ENCODE results near the gene CLIC6. TPM values are rescaled to one million over a fixed set of nuclear protein-coding genes. Genes with fewer than 3 reads are reported as not detected.

CLIC6 gene
- polyA plus RNA-seq, 1 donor (not counting 4 experiments of a cell fraction or from before 2014, with no cell fraction given) = not detected

DNA sequence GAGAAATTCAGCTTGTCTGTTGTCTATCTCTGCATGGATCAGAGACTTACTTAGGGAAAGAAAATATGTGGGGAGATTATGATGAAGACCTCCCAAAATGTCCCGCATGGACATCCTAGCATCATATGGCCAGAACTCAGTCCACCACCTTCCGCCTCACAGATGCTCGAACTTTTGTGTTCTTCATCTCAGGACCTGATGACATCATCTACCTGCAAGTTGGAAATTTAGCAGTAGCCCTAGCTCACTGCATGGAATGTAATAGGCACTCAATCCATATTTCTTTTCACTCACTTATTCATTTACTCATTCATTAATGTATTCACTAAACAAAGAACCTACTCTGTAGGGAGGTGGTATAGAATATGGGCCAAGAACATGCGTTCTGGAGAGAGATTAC is 96.8 kb downstream of the CLIC6 start:
- Histone ChIP-seq H3K4me2 (ENCODE audit: control insufficient read depth, extremely low read depth, insufficient read depth, low read depth, low read length) (no peak overlapping the region), H3K9me1 (ENCODE audit: control insufficient read depth, extremely low read depth, insufficient read depth, low read length) (no peaks in the 10 kb centered on the region), H3K79me2 (ENCODE audit: control insufficient read depth, insufficient read depth, low read length) (no peaks in the 10 kb centered on the region), H4K20me1 (ENCODE audit: control insufficient read depth, extremely low read depth, insufficient read depth, low read length) (no peaks in the 10 kb centered on the region), H3K27ac (ENCODE audit: control insufficient read depth, insufficient read depth, low read length) (no peak overlapping the region), H3K9me3 (ENCODE audit: control insufficient read depth, low read depth, low read length) (peaks cover 1% of the 10 kb centered on the region), H2AFZ (ENCODE audit: control insufficient read depth, low read length) (no peak overlapping the region), H3K36me3 (ENCODE audit: control insufficient read depth in 2 of 2, extremely low read depth in 1 of 2, insufficient read depth in 2 of 2, low read length in 2 of 2) (no peaks in the 10 kb centered on the region), H3K27me3 (ENCODE audit: control insufficient read depth, extremely low read depth, insufficient read depth, low read length) (no peaks in the 10 kb centered on the region), H3K4me1 (ENCODE audit: control insufficient read depth, extremely low read depth, insufficient read depth, low read length) (peaks cover 7% of the 10 kb centered on the region), H3K4me3 (ENCODE audit: control insufficient read depth in 2 of 3, extremely low read depth in 1 of 3, insufficient read depth in 2 of 3, low read depth in 1 of 3, low read length in 3 of 3) (no peak overlapping the region), H3K9ac (ENCODE audit: control insufficient read depth, extremely low read depth, insufficient read depth, low read length) (no peak overlapping the region)
- TF ChIP-seq, protein P1, sequence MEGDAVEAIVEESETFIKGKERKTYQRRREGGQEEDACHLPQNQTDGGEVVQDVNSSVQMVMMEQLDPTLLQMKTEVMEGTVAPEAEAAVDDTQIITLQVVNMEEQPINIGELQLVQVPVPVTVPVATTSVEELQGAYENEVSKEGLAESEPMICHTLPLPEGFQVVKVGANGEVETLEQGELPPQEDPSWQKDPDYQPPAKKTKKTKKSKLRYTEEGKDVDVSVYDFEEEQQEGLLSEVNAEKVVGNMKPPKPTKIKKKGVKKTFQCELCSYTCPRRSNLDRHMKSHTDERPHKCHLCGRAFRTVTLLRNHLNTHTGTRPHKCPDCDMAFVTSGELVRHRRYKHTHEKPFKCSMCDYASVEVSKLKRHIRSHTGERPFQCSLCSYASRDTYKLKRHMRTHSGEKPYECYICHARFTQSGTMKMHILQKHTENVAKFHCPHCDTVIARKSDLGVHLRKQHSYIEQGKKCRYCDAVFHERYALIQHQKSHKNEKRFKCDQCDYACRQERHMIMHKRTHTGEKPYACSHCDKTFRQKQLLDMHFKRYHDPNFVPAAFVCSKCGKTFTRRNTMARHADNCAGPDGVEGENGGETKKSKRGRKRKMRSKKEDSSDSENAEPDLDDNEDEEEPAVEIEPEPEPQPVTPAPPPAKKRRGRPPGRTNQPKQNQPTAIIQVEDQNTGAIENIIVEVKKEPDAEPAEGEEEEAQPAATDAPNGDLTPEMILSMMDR (optimal IDR thresholded peaks at IDR 0.05 in 1 of 3, IDR thresholded peaks at IDR 0.05 in 1 of 3, conservative IDR thresholded peaks at IDR 0.05 in 1 of 3; ENCODE audit: extremely low read depth in 1 of 3, insufficient read depth in 2 of 3, low read length in 3 of 3) = no peak
- TF ChIP-seq EZH2 (IDR thresholded peaks at IDR 0.05; ENCODE audit: low read length) = no peak
- no peak for FAIRE-seq
- no peak for DNase-seq (ENCODE audit: low read depth, low spot score)
- dilution Hi-C loops (cut with MboI; ENCODE audit: extremely low pct_ligation_motif_present, low sequenced_read_pairs) = no loop called here

DNA sequence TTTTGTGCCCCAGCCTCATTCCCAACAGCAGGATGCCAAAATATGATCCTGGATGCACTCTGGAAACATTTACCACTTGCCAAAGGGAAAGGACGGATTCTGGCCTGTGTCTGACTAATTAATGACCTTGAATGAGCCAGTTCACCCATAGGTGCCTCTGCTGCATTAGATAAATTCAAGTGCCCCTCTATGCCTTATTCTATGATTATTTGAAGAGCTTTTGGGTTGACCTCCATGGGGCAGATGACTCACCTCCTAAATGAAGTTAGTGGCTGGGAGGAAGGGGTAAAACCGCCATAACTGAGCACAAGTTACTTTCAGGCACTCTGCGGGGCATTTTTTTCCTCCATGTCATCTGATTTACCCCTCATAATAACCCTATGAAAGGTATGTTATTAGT is 98.1 kb downstream of the CLIC6 start:
- Histone ChIP-seq H3K27ac (ENCODE audit: control insufficient read depth, insufficient read depth, low read length) (no peak overlapping the region), H3K9me1 (ENCODE audit: control insufficient read depth, extremely low read depth, insufficient read depth, low read length) (no peaks in the 10 kb centered on the region), H3K4me2 (ENCODE audit: control insufficient read depth, extremely low read depth, insufficient read depth, low read depth, low read length) (no peak overlapping the region), H4K20me1 (ENCODE audit: control insufficient read depth, extremely low read depth, insufficient read depth, low read length) (no peaks in the 10 kb centered on the region), H2AFZ (ENCODE audit: control insufficient read depth, low read length) (no peak overlapping the region), H3K9ac (ENCODE audit: control insufficient read depth, extremely low read depth, insufficient read depth, low read length) (no peak overlapping the region), H3K4me1 (ENCODE audit: control insufficient read depth, extremely low read depth, insufficient read depth, low read length) (peaks cover 9% of the 10 kb centered on the region), H3K36me3 (ENCODE audit: control insufficient read depth in 2 of 2, extremely low read depth in 1 of 2, insufficient read depth in 2 of 2, low read length in 2 of 2) (no peaks in the 10 kb centered on the region), H3K27me3 (ENCODE audit: control insufficient read depth, extremely low read depth, insufficient read depth, low read length) (no peaks in the 10 kb centered on the region), H3K9me3 (ENCODE audit: control insufficient read depth, low read depth, low read length) (peaks cover 1% of the 10 kb centered on the region), H3K4me3 (ENCODE audit: control insufficient read depth in 2 of 3, extremely low read depth in 1 of 3, insufficient read depth in 2 of 3, low read depth in 1 of 3, low read length in 3 of 3) (no peak overlapping the region), H3K79me2 (ENCODE audit: control insufficient read depth, insufficient read depth, low read length) (no peaks in the 10 kb centered on the region)
- no peak for FAIRE-seq
- DNase-seq (ENCODE audit: low read depth, low spot score) = no peak
- dilution Hi-C loops (cut with MboI; ENCODE audit: extremely low pct_ligation_motif_present, low sequenced_read_pairs) = no loop called here
- TF ChIP-seq, protein P1 (optimal IDR thresholded peaks at IDR 0.05 in 1 of 3, IDR thresholded peaks at IDR 0.05 in 1 of 3, conservative IDR thresholded peaks at IDR 0.05 in 1 of 3; ENCODE audit: extremely low read depth in 1 of 3, insufficient read depth in 2 of 3, low read length in 3 of 3) = no peak
- no peak for TF ChIP-seq EZH2 (IDR thresholded peaks at IDR 0.05; ENCODE audit: low read length)

Other genes with a start within 250 kb of the CLIC6 start
- gene SMIM34, start 245.0 kb upstream of the CLIC6 start, polyA plus RNA-seq = not detected in 3 replicates
- 0.03 to 0.08 TPM (median 0.04 TPM) in 3 replicates for gene KCNE1, start 156.8 kb upstream of the CLIC6 start, polyA plus RNA-seq
- 14.6 to 22.4 TPM (median 21.3 TPM) in 3 replicates for gene RCAN1, start 53.9 kb upstream of the CLIC6 start, polyA plus RNA-seq

Data from keratinocyte (primary cell).